Measurements from ENCODE around the gene MC1R.
"Not testable (repeated sequence)": the region's sequence is repeated elsewhere in the genome, so short reads cannot be mapped to it uniquely, and the experiment has no call there.

The MC1R gene

DNA sequence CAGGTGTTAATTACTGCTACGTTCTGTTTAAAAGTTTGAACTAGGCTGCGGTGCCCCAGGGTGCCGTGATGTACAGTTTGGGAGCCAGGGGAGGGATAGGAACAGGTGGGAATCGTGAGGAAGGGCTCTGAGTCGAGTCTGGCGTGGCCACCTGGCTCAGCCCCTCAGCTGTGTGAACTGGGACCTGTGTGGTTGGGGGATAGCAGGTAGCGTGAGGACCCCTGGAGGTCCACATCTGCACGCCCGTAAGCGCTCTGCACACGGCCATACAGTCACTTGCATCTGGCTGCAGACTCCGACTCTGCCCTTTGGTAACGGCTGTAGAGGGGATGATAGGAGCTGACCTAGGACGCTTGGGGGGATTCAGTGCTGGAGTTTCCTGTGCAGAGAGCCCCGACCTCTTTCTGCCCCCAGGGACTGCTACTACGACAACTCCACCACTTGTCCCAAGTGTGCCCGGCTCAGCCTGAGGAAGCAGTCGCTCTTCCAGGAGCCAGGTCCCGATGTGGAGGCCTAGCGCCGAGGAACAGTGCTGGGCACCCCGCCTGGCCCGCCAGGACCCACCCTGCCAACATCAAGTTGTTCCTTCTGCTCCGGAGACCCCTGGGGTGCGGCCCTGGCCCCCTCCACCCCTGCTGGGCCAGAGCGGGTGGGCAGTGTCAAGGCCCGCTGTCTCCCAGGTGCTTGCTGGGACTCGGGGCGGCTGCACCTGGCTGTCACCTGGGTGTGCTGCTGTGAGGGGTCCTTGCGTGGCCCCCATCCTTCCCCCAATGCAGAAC lies 47.0 kb downstream of the MC1R start:
- no peak for DNase-seq

DNA sequence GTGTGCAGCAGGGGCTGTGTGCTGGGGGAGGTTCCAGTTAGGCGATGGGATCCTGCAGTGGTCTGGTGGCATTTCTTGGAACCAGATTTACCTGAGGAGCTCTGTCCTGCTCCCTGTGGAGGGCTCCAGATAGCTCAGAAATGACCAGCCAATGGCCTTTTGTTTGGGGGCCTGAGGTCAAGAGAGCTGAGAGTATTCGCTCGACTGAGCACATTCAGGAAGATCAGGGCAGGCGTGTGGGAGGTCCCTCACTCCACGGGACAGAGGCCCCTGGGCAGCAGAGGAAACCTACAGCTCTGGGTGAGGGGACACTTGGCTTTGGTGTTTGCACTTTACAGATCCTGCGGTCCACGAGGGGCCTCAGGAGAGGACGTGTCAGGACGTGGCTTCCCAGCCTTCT lies 48.1 kb downstream of the MC1R start:
- DNase-seq = no peak

DNA sequence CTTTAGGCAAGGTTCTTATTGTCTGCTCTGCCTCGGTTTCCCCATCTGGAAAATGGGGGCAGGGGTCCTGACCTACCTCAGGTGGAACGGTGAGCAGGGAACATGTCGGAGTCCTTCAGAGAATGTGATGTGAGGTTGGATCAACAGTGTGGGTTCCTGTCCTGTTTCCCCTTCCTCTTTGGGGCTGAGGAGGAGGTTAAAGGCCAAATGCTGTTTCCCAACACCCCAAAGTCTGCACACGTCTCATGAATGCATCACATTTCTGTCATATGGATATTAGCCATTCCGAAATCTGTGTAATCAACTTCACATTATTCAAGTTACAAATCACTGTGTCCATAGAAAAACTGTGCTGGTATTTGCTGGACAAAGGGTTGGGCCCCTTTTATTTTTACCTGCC lies 48.8 kb downstream of the MC1R start:
- not testable (repeated sequence) for DNase-seq

DNA sequence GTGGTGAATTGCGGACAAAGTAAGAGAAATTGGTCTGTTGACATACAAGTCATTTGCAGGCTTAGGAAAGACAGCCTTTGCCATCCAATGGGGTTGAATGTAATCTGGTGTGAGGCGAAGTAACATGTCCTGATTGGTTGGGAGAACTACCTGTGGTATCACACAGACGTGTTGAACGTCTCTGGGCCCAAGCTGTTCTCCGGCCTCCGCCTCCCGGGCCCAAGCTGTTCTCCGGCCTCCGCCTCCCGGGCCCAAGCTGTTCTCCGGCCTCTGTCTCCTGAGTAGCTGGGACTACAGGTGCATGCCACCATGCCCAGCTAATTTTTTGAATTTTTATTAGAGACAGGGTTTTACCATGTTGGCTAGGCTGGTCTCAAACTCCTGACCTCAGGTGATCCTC lies 49.4 kb downstream of the MC1R start:
- DNase-seq = not testable (repeated sequence)

DNA sequence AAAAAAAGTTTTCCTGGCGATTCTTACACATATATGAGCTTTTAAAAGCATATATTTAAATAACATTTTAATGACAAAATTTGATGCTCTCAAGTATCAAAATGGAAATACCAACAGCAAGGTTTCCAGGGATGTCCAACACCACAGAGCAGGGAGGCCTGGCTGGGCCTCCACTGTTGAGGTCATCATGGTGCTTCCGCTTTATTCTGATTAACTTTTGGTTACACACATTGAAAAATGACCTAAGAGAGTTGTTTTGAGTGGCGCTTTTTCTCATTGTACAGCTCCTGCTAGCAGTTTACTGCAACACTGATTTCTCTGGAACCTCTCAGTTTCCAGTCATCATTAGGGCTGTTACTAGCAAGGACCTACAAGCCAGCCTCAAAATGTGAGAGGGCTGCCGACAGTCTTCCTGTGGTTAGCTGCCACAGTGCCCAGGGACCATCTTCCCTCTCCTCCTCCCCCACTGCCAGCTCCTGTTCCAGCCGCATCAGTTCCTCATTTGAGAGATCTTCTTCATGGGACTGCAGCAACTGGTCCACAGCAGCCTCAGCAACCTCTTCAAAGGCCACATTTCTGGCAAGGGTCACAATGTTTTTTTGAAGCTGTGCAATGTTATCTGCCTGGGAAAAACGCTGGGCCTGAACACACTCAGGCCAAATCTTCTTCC lies 51.2 kb downstream of the MC1R start:
- no peak for DNase-seq

Measured in activated CD4-positive, alpha-beta T cell treated with anti-CD3 and anti-CD28 coated beads, Interleukin-10, Interleukin-2, amounts not matched to agents 100 ng/mL and 50 ng/mL, durations not matched to agents 16 hours and 8 hours (primary cell).